DMS153 (cell line): ENCODE data around the gene GRID2IP.

Experiments
- DNase-seq: peaks from one replicate; lab custom pipeline; 2025; lab: John Stamatoyannopoulos, UW

The GRID2IP gene

GRCh38 chr7:6447581-6448199 is 103.6 kb downstream of the GRID2IP start, which contains the start of gene DAGLB:
Gene DAGLB (minus strand): TSS chr7:6447954. CDS start chr7:6447842, 112 bp downstream.
- peak; percentile 92 for DNase-seq
